Measurements from ENCODE around the gene MEG3.

The MEG3 gene

DNA sequence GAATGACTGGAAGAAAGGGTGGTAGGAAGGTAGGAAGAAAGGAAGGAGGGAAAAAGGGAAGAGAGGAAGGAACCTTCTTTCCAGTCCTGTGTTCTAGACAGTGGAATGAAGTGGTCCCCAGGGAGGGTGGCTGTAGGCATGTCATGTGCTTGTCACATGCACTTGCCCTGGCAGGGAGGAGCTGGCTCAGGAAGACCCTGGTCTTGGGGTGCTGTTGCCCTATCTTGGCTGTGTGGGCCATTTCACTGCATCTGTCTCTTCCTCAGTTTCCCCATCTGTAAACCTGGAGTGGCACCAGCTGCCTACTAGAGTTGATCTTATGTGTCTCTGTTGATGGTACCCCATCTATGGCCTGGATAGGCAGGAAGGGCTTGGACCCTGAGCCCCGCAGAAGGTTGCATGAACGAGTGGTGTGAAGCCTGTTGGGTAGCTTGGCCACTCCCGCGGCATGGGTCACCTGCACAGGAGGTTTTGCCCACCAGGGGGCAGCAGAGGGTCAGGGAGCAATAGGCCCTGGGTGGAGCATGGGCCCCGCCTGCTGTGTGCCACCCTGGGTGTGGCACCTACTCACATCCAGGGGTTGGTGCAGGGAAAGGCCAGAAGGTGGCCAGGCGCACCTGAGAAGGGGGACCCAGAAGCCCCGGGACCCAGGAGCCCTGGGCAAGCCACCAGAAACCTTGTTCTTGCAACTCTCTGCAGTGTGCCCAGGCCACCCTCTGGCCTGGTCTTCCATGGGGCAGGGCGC, 25.1 kb downstream of the MEG3 start:
- DNase-seq: no peak

DNA sequence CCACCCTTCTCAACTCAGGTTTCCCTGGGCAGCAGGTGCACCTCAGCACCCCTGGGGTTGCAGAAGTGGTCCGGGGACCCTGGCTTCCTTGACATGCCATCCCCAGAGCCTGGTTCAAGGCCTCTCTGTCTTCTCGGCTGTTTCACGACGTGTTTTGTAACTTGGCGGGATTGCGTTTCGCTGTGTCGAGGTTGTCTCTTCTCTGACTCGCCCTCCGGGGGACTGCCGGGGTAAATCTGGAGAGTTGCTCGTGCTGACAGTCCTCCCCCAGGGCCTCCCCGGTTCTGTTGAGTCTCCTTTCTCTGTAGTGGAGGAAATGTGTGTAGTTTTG, 25.6 kb downstream of the MEG3 start:
- DNase-seq: no peak

- no peak for DNase-seq
These were observed 26.2 kb downstream of the MEG3 start for GRCh38 chr14:100851946-100852620.

- DNase-seq: no peak
These were observed 28.5 kb downstream of the MEG3 start for GRCh38 chr14:100854435-100854834.

- no peak for DNase-seq
These were observed 29.5 kb downstream of the MEG3 start for GRCh38 chr14:100855256-100855930.

GRCh38 chr14:100856056-100856950, 30.4 kb downstream of the MEG3 start:
- DNase-seq: no peak

- no peak for DNase-seq
These were observed 31.5 kb downstream of the MEG3 start for GRCh38 chr14:100857233-100857922.

- DNase-seq: no peak
These were observed 32.3 kb downstream of the MEG3 start for GRCh38 chr14:100857923-100858837.

DNA sequence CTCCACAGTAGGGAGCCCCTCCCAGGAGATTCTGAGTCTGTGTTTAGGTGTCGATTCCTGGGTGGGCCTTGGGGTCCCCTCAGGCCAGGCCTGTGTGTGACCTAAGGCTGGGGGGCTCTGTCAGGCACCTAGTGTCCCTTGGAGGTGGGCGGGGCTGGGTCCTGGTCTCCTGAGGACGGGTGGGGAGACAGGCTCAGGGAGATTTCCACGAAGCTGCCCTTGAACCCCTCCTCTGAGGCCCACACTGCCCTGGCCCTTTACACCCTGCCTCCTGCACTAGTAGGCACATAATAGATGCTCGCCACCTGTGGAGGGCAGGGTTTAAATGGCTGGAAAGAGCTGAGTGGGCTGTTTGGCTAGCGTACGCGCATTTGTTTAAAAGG, 32.9 kb downstream of the MEG3 start:
- DNase-seq: no peak

- DNase-seq: no peak
These were observed 33.9 kb downstream of the MEG3 start for GRCh38 chr14:100859781-100860180.

GRCh38 chr14:100860556-100861187, 34.8 kb downstream of the MEG3 start:
- no peak for DNase-seq

GRCh38 chr14:100861188-100861936, 35.4 kb downstream of the MEG3 start:
- no peak for DNase-seq

- DNase-seq: no peak
These were observed 36.0 kb downstream of the MEG3 start for GRCh38 chr14:100861937-100862247.

GRCh38 chr14:100862277-100862676, 36.4 kb downstream of the MEG3 start:
- peak; percentile 15 for DNase-seq

DNA sequence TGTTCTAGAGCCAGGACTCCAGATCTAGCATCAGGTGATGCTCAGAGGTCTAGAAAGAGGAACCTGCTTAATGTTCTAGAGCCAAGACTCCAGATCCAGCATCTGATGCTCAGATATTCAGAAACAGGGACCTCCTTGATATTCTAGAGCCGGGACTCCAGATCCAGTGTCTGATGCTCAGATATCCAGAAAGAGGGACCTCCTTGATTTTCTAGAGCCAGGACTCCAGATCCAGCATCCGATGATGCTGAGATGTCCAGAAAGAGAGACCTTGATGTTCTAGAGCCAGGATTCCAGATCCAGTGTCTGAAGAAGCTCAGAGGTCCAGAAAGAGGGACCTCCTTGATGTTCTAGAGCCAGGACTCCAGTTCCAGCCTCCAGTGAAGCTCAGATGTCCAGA, 36.9 kb downstream of the MEG3 start:
- no peak for DNase-seq

- DNase-seq: peak; percentile 21
These were observed 38.3 kb downstream of the MEG3 start for GRCh38 chr14:100864206-100864605.

DNA sequence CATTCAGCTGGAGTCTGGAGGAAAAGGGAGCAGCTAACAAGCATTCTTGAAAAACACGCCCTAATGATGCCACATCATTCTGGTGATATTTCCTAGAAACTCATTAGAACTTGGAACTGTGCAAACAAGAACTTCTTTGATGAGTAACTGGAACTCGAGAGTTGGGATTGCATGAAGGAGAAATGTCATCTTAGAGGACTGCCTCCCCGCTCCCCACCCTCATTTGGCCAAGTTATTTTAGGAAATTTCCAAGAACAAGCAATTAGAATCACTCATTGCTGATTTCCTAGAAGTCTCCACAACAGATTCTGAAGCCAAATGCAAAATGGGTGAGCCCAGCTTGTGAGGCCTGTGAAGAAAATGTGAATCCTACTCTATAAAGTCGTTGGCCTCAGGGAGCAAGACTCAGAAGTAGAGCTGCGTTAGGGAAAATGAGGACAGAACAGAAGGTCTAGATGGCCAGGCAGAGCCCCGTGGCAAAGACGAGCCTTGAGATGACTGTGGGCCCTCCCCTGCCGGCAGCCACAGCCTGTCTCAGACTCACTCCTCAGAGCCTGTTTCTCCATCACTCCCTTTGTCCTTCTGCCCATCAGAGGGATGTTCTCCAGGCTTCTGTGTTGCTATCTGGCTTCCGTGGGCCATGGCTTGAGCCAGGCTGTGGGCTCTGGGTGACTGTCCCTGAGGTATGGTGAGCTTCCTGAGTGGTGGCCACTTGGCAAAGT, 39.2 kb downstream of the MEG3 start:
- peak; percentile 31 for DNase-seq

DNA sequence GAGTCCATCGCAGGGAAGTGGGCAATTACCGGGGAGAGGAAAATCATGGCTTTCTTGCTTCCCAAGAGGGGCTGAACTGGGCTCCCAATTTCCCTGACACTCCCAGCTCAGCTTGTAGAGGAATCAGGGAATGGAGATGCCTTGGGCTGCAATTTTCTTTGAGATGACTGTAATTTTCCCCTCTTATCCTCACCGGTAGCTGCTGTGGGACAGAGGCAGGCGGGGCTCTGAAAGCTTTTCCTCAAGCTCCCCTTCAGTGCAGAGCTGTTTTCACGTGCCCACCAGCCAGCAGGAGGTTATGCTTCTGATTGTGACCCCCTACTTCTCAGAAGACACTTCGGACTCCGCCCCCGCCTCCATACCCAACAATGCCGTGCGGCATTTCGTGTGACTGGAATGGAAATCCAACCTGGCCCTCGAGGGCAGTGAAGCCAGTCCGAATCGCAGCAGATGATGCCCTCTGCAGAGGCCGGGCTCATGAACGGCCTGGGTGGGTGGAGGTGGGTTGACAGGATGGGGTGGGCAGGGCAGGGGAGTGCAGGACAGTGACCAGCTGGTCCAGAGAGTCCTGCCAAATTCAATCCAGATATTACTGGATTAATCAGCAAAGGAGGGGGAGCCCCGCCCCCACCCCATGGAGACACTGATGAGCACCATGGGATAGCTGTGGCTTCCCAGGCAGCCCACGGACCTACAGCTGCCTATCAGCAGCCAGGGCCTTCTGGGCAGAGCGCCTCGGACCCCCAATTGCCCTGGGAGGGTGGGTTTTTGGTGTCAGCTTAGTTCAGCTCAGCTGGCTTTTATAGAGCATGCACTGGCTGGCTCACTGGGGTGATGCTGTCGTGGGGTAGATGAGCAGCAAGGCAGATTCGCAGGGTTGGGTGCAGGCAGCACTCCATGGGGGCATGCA, 40.0 kb downstream of the MEG3 start:
- DNase-seq: peak; percentile 33
